ENCODE results near the gene ITGB8. TPM values are rescaled to one million over a fixed set of nuclear protein-coding genes. Genes with fewer than 3 reads are reported as not detected.
A peak's percentile ranks its signal among the peaks of the same experiment; 100 is the strongest.

The ITGB8 gene
- total RNA-seq, 2 donors from 2014 or later = 6.5 to 7.6 TPM

DNA sequence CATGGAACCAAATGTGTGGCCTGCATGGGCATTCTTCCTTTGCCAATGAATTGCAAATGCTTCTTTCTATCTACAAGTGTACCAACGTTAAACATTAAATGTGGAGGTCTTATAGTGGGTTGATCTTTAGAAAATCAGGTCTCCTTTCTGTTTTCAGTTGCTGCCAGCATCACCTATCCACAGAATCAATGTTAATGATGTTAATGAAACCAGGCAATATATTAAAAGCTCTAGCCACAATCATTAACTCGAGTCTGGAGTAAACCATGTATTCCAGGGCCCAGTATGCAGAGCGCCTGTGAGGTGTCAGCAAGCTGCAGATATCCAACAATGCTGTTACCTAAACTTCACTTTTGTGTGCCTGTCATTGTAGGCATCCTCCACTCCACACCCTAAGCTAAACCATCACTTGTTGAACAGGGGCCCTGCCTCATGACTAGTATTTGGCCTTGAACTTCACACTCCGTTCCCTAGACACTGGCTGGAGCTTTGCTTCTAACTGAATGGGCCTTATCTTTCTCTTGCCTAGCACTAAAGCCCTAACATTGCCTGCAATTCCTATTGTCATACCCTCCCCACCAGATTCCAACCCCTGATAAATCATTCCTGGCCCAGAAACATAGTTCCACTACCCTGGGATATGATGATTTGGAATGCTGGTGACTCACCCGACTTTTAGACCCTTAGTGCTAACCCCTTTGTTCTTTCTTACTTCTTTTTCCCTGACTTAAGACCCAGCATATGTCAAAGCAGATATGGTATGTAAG lies 24.3 kb upstream of the ITGB8 start:
- Mint-ChIP-seq H3K27me3 (ENCODE audit: insufficient read depth) (no peaks in the 10 kb centered on the region), H3K4me3 (no peak overlapping the region), H3K4me1 (peaks cover 33% of the 10 kb centered on the region), H3K27ac (peak overlapping the region; percentile 52), H3K9me3 (no peaks in the 10 kb centered on the region), H3K36me3 (ENCODE audit: low read depth) (no peaks in the 10 kb centered on the region)
- peak overlapping the region; percentile 80 for H3K27ac ChIP-seq (ENCODE audit: low read depth, low read length)
- peaks cover 6% of the 10 kb centered on the region for H3K4me1 ChIP-seq (ENCODE audit: control insufficient read depth, insufficient read depth, low read length)
- H3K9me3 ChIP-seq (ENCODE audit: control insufficient read depth, low read length) = no peaks in the 10 kb centered on the region
- H3K9ac ChIP-seq (ENCODE audit: extremely low read depth, low read length, poor library complexity, severe bottlenecking) = peak overlapping the region; percentile 23
- H3K4me3 ChIP-seq (ENCODE audit: low read length) = no peak overlapping the region
- no peak for TF ChIP-seq CTCF (conservative IDR thresholded peaks at IDR 0.05)
- no peaks in the 10 kb centered on the region for H3K27me3 ChIP-seq (ENCODE audit: control insufficient read depth, insufficient read depth, low read length, poor library complexity, severe bottlenecking)
- no peaks in the 10 kb centered on the region for H3K36me3 ChIP-seq (ENCODE audit: control insufficient read depth, insufficient read depth, low read length)
- 79 to 84% methylated on average over 3 to 4 of the region's 5 CpGs for WGBS, 2 experiments (ENCODE audit: insufficient coverage in 1 of 2, insufficient read length in 1 of 2)
- DNase-seq = peak; percentile 56

DNA sequence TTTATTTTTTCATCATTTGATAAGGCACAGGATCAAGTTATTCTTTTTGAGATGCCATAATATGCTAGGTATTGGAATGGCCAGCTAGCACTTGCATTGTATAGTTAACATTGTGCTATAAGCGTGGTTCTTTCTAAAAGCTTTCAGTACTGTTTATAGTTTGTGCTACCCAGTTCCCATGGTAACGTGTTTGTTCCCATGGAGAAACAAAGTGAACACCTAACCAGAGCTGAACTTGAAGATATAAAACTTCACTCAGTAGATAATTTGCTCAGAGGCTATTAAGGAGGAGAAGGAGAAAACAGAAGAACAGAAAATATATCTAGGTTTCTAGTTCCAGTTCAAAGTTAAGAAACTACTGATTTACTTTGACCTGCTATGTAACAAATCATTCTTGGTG lies 23.6 kb upstream of the ITGB8 start:
- Histone ChIP-seq H3K27ac (ENCODE audit: low read depth, low read length) (peak overlapping the region; percentile 80), H3K9ac (ENCODE audit: extremely low read depth, low read length, poor library complexity, severe bottlenecking) (peak overlapping the region; percentile 23), H3K36me3 (ENCODE audit: control insufficient read depth, insufficient read depth, low read length) (no peaks in the 10 kb centered on the region), H3K27me3 (ENCODE audit: control insufficient read depth, insufficient read depth, low read length, poor library complexity, severe bottlenecking) (no peaks in the 10 kb centered on the region), H3K4me3 (ENCODE audit: low read length) (no peak overlapping the region), H3K4me1 (ENCODE audit: control insufficient read depth, insufficient read depth, low read length) (peaks cover 6% of the 10 kb centered on the region), H3K9me3 (ENCODE audit: control insufficient read depth, low read length) (no peaks in the 10 kb centered on the region)
- WGBS, 2 experiments (ENCODE audit: insufficient coverage in 1 of 2, insufficient read length in 1 of 2) = 53 to 85% methylated on average over 2 of the region's 2 CpGs
- H3K27me3 Mint-ChIP-seq (ENCODE audit: insufficient read depth) = no peaks in the 10 kb centered on the region
- no peaks in the 10 kb centered on the region for H3K9me3 Mint-ChIP-seq
- H3K27ac Mint-ChIP-seq = no peak overlapping the region
- no peak overlapping the region for H3K4me3 Mint-ChIP-seq
- H3K36me3 Mint-ChIP-seq (ENCODE audit: low read depth) = no peaks in the 10 kb centered on the region
- TF ChIP-seq CTCF (conservative IDR thresholded peaks at IDR 0.05) = no peak
- no peak for DNase-seq
- peaks cover 33% of the 10 kb centered on the region for H3K4me1 Mint-ChIP-seq

DNA sequence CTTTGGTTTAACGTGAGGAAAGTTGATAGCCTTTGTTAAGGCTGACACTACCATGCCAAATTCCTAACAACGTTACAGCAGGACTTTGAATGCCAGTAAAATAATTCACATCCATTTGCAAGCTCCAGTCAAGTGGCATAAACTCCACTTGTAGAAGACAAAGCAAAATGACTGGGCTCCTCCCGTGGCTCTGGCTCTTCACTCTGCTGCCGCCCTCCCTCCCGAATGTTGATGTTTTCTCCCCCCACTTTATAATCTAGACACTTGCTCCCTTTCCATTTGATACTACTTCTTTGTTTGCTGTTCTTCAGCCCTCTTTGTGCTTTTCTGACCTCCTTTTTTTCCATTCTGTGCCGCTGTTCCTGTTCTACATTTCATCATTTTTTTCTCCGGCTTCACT lies 22.8 kb upstream of the ITGB8 start:
- Mint-ChIP-seq H3K27me3 (ENCODE audit: insufficient read depth) (no peaks in the 10 kb centered on the region), H3K27ac (peak overlapping the region; percentile 2), H3K4me3 (no peak overlapping the region), H3K9me3 (no peaks in the 10 kb centered on the region), H3K36me3 (ENCODE audit: low read depth) (no peaks in the 10 kb centered on the region), H3K4me1 (peaks cover 34% of the 10 kb centered on the region)
- Histone ChIP-seq H3K4me1 (ENCODE audit: control insufficient read depth, insufficient read depth, low read length) (peaks cover 6% of the 10 kb centered on the region), H3K9ac (ENCODE audit: extremely low read depth, low read length, poor library complexity, severe bottlenecking) (no peak overlapping the region), H3K27ac (ENCODE audit: low read depth, low read length) (peak overlapping the region; percentile 80), H3K9me3 (ENCODE audit: control insufficient read depth, low read length) (no peaks in the 10 kb centered on the region), H3K4me3 (ENCODE audit: low read length) (no peak overlapping the region), H3K36me3 (ENCODE audit: control insufficient read depth, insufficient read depth, low read length) (no peaks in the 10 kb centered on the region), H3K27me3 (ENCODE audit: control insufficient read depth, insufficient read depth, low read length, poor library complexity, severe bottlenecking) (no peaks in the 10 kb centered on the region)
- TF ChIP-seq CTCF (conservative IDR thresholded peaks at IDR 0.05) = no peak
- WGBS, 2 experiments (ENCODE audit: insufficient coverage in 1 of 2, insufficient read length in 1 of 2) = 37 to 52% methylated on average over 7 of the region's 7 CpGs
- DNase-seq = no peak
